OCI-LY1 (cell line): ENCODE results near the gene PDE1C.

Experiments
- H2AFZ ChIP-seq: fragments of 200-600 bp; sonication (generic), shearing (Covaris generic); 2 replicates; pipeline ENCODE4 v1.6.0; 2014; ENCODE audit warnings: antibody characterized with exemption, mild to moderate bottlenecking, low read length
- H3F3A ChIP-seq: fragments of 200-600 bp; sonication (generic), shearing (Covaris generic); 2 replicates; pipeline ENCODE4 v1.6.0; 2014; ENCODE audit warnings: mild to moderate bottlenecking, antibody characterized with exemption, low read length, moderate library complexity; ENCODE audit not compliant: insufficient read depth
- H3K27ac ChIP-seq: fragments of 200-600 bp; sonication (generic); 2 replicates; pipeline ENCODE4 v1.5.1; 2014; ENCODE audit warnings: low read length, mixed run types, mild to moderate bottlenecking, low read depth; ENCODE audit not compliant: poor library complexity, severe bottlenecking
- H3K27me3 ChIP-seq: fragments of 200-600 bp; sonication (generic); 2 replicates; pipeline ENCODE4 v1.6.0; 2014; ENCODE audit warnings: antibody characterized with exemption, mild to moderate bottlenecking, low read length, moderate library complexity; ENCODE audit not compliant: insufficient read depth
- H3K36me3 ChIP-seq: fragments of 200-600 bp; sonication (generic); 2 replicates; pipeline ENCODE4 v1.6.1; 2014; ENCODE audit warnings: mild to moderate bottlenecking, antibody characterized with exemption, low read length, moderate library complexity, mixed read lengths; ENCODE audit not compliant: insufficient read depth
- H3K4me1 ChIP-seq: fragments of 200-600 bp; sonication (generic); 2 replicates; pipeline ENCODE4 v1.5.1; 2014; ENCODE audit warnings: mild to moderate bottlenecking, low read length, moderate library complexity; ENCODE audit not compliant: insufficient read depth, severe bottlenecking
- H3K4me2 ChIP-seq: fragments of 200-600 bp; sonication (generic), shearing (Covaris generic); 2 replicates; pipeline ENCODE4 v1.6.1; 2014; ENCODE audit warnings: low read length
- H3K4me3 ChIP-seq: fragments of 200-600 bp; sonication (generic); 2 replicates; pipeline ENCODE4 v1.5.1; 2014; ENCODE audit warnings: low read length, low read depth, mild to moderate bottlenecking, mixed read lengths; ENCODE audit not compliant: poor library complexity, severe bottlenecking
- H3K79me2 ChIP-seq: fragments of 200-600 bp; shearing (Covaris generic); 2 replicates; pipeline ENCODE4 v1.6.1; 2016; ENCODE audit warnings: mixed run types, low read length, mixed read lengths; ENCODE audit not compliant: insufficient read depth
- H3K9ac ChIP-seq: fragments of 200-600 bp; sonication (generic), shearing (Covaris generic); 2 replicates; pipeline ENCODE4 v1.6.1; 2014; ENCODE audit warnings: mild to moderate bottlenecking, low read length, mixed read lengths
- H3K9me2 ChIP-seq: fragments of 200-600 bp; sonication (generic), shearing (Covaris generic); 2 replicates; pipeline ENCODE4 v1.6.1; 2014; ENCODE audit warnings: low read depth, mild to moderate bottlenecking, low read length, mixed read lengths
- H3K9me3 ChIP-seq: fragments of 200-600 bp; shearing (Covaris generic); 2 replicates; pipeline ENCODE4 v1.6.1; 2014; ENCODE audit warnings: low read length, mixed read lengths
- H4K20me1 ChIP-seq: fragments of 200-600 bp; sonication (generic), shearing (Covaris generic); 2 replicates; pipeline ENCODE4 v1.6.0; 2016; ENCODE audit warnings: mild to moderate bottlenecking, low read length; ENCODE audit not compliant: insufficient read depth
- CTCF ChIP-seq: fragments of 200-600 bp; sonication (generic), shearing (Covaris generic); IDR thresholded peaks from 2 replicates; pipeline ENCODE4 v1.5.1; 2017; ENCODE audit warnings: mild to moderate bottlenecking, antibody characterized with exemption, low read length, moderate library complexity, mixed read lengths
- EZH2 ChIP-seq: fragments of 200-600 bp; sonication (generic), shearing (Covaris generic); IDR thresholded peaks from 2 replicates; pipeline ENCODE4 v1.8.0; 2017; ENCODE audit warnings: borderline replicate concordance, mixed run types, mild to moderate bottlenecking, antibody characterized with exemption, low read length, moderate library complexity, mixed read lengths

Gene PDE1C

GRCh38 chr7:31939076-31939475 lies 131.1 kb downstream of the PDE1C start:
- Histone ChIP-seq H3K9me2 (no peaks in the 10 kb centered on the region), H3K27ac (no peak overlapping the region)
- TF ChIP-seq EZH2 (no peak), CTCF (no peak)

GRCh38 chr7:31938650-31939049 lies 131.6 kb downstream of the PDE1C start:
- Histone ChIP-seq H3K79me2 (no peaks in the 10 kb centered on the region), H3K9ac (no peak overlapping the region), H3K4me1 (no peaks in the 10 kb centered on the region), H2AFZ (no peak overlapping the region), H3K36me3 (no peaks in the 10 kb centered on the region), H3K4me3 (no peak overlapping the region), H4K20me1 (no peaks in the 10 kb centered on the region), H3K27ac (no peak overlapping the region), H3K9me3 (no peaks in the 10 kb centered on the region), H3K4me2 (no peak overlapping the region), H3K9me2 (no peaks in the 10 kb centered on the region), H3F3A (no peaks in the 10 kb centered on the region), H3K27me3 (no peaks in the 10 kb centered on the region)
- TF ChIP-seq CTCF (no peak), EZH2 (no peak)

More at GRCh38 chr7:31939076-31939475, 131.1 kb downstream of the PDE1C start:
- H2AFZ ChIP-seq, result no peak overlapping the region
- H3K27me3 ChIP-seq, result no peaks in the 10 kb centered on the region
- no peaks in the 10 kb centered on the region for H4K20me1 ChIP-seq
- no peaks in the 10 kb centered on the region for H3K36me3 ChIP-seq
- H3K9ac ChIP-seq, result no peak overlapping the region
- no peak overlapping the region for H3K4me3 ChIP-seq
- no peak overlapping the region for H3K4me2 ChIP-seq
- H3K9me3 ChIP-seq, result no peaks in the 10 kb centered on the region
- H3F3A ChIP-seq, result no peaks in the 10 kb centered on the region
- H3K79me2 ChIP-seq, result no peaks in the 10 kb centered on the region
- H3K4me1 ChIP-seq, result no peaks in the 10 kb centered on the region

- H3K79me2 ChIP-seq, result no peaks in the 10 kb centered on the region
- H3K36me3 ChIP-seq, result no peaks in the 10 kb centered on the region
- no peaks in the 10 kb centered on the region for H3K4me1 ChIP-seq
- H2AFZ ChIP-seq, result no peak overlapping the region
- no peaks in the 10 kb centered on the region for H3K9me3 ChIP-seq
- H3K4me2 ChIP-seq, result no peak overlapping the region
- no peak overlapping the region for H3K9ac ChIP-seq
- H3K27ac ChIP-seq, result no peak overlapping the region
- TF ChIP-seq EZH2 (no peak), CTCF (no peak)
- no peaks in the 10 kb centered on the region for H3K9me2 ChIP-seq
- H3K27me3 ChIP-seq, result no peaks in the 10 kb centered on the region
- H3K4me3 ChIP-seq, result no peak overlapping the region
- no peaks in the 10 kb centered on the region for H4K20me1 ChIP-seq
- H3F3A ChIP-seq, result no peaks in the 10 kb centered on the region
Observed at GRCh38 chr7:31937982-31938381, 132.2 kb downstream of the PDE1C start.
